Measurements from ENCODE around the gene TTBK1.

Gene TTBK1

GRCh38 chr6:43255408-43256054, 12.2 kb downstream of the TTBK1 start:
- no peak for DNase-seq

- DNase-seq, result no peak
Observed at GRCh38 chr6:43256670-43257366, 13.5 kb downstream of the TTBK1 start.

GRCh38 chr6:43257367-43258145, 14.3 kb downstream of the TTBK1 start:
- DNase-seq, result no peak

- DNase-seq, result no peak
Observed at GRCh38 chr6:43258180-43258579, 14.9 kb downstream of the TTBK1 start.

GRCh38 chr6:43258807-43259686, 15.8 kb downstream of the TTBK1 start:
- no peak for DNase-seq

- peak; percentile 9 for DNase-seq
Observed at GRCh38 chr6:43260791-43261190, 17.5 kb downstream of the TTBK1 start.

- no peak for DNase-seq
Observed at GRCh38 chr6:43261198-43261597, 17.9 kb downstream of the TTBK1 start.

GRCh38 chr6:43262000-43262779, 18.9 kb downstream of the TTBK1 start:
- no peak for DNase-seq

- no peak for DNase-seq
Observed at GRCh38 chr6:43262780-43263313, 19.6 kb downstream of the TTBK1 start.

- DNase-seq, result peak; percentile 64
Observed at GRCh38 chr6:43263314-43264178, 20.3 kb downstream of the TTBK1 start.

GRCh38 chr6:43264599-43265145, 21.4 kb downstream of the TTBK1 start:
- no peak for DNase-seq

- no peak for DNase-seq
Observed at GRCh38 chr6:43265564-43265963, 22.3 kb downstream of the TTBK1 start.

GRCh38 chr6:43267619-43268354, 24.5 kb downstream of the TTBK1 start:
- no peak for DNase-seq

- no peak for DNase-seq
Observed at GRCh38 chr6:43268355-43268700, 25.0 kb downstream of the TTBK1 start.

- no peak for DNase-seq
Observed at GRCh38 chr6:43268782-43269272, 25.5 kb downstream of the TTBK1 start.

GRCh38 chr6:43269273-43270007, 26.2 kb downstream of the TTBK1 start:
- peak; percentile 9 for DNase-seq

GRCh38 chr6:43271103-43271815, 28.0 kb downstream of the TTBK1 start:
- DNase-seq, result no peak

GRCh38 chr6:43271944-43272343, 28.7 kb downstream of the TTBK1 start:
- no peak for DNase-seq

Measured in fibroblast of skin of back (primary cell).